ENCODE results near the gene PPARD. TPM values are rescaled to one million over a fixed set of nuclear protein-coding genes. Genes with fewer than 3 reads are reported as not detected.
"Not testable (repeated sequence)": the region's sequence is repeated elsewhere in the genome, so short reads cannot be mapped to it uniquely, and the experiment has no call there.

The PPARD gene
- total RNA-seq, 4 donors from 2014 or later: 10.3 to 16.0 (median 13.3) TPM

- Histone ChIP-seq H3K4me1 (peaks cover 0 to 22% (median 6%) of the 10 kb centered on the region in 3 donors), H3K9me3 (no peaks in the 10 kb centered on the region), H3K27me3 (no peaks in the 10 kb centered on the region), H3K27ac (no peak overlapping the region), H3K4me3 (no peak overlapping the region), H3K36me3 (no peaks in the 10 kb centered on the region)
- no peak for ATAC-seq
- no peak for TF ChIP-seq POLR2A (IDR thresholded peaks at IDR 0.05)
- TF ChIP-seq POLR2AphosphoS5 (IDR thresholded peaks at IDR 0.05): no peak
- no peak for TF ChIP-seq CTCF (IDR thresholded peaks at IDR 0.05)
- TF ChIP-seq EP300 (IDR thresholded peaks at IDR 0.05): no peak
- WGBS, 2 donors (ENCODE audit: low coverage in 1 of 2): 71 to 96% methylated on average over 3 to 4 of the region's 4 CpGs
These were observed 44.6 kb downstream of the PPARD start for GRCh38 chr6:35386989-35387388.

- TF ChIP-seq POLR2A (IDR thresholded peaks at IDR 0.05): no peak
- no peak for TF ChIP-seq EP300 (IDR thresholded peaks at IDR 0.05)
- no peak for TF ChIP-seq POLR2AphosphoS5 (IDR thresholded peaks at IDR 0.05)
- TF ChIP-seq CTCF (IDR thresholded peaks at IDR 0.05): no peak
- Histone ChIP-seq H3K4me1 (peaks cover 0 to 29% (median 6%) of the 10 kb centered on the region in 3 donors), H3K9me3 (no peaks in the 10 kb centered on the region), H3K27ac (no peak overlapping the region), H3K4me3 (no peak overlapping the region), H3K27me3 (no peaks in the 10 kb centered on the region), H3K36me3 (no peaks in the 10 kb centered on the region)
- WGBS, 2 donors (ENCODE audit: low coverage in 1 of 2): 78 to 91% methylated on average over 5 of the region's 5 CpGs
- ATAC-seq: no peak
These were observed 45.7 kb downstream of the PPARD start for GRCh38 chr6:35388030-35388429.

GRCh38 chr6:35388772-35389352, 46.5 kb downstream of the PPARD start:
- no peaks in the 10 kb centered on the region for H3K9me3 ChIP-seq

GRCh38 chr6:35389386-35389785, 47.0 kb downstream of the PPARD start:
- not testable (repeated sequence) for H3K36me3 ChIP-seq, ATAC-seq

More at GRCh38 chr6:35388772-35389352, 46.5 kb downstream of the PPARD start:
- 85 to 100% methylated on average over 3 to 4 of the region's 5 CpGs for WGBS, 2 donors (ENCODE audit: low coverage in 1 of 2)
- Histone ChIP-seq H3K4me3 (no peak overlapping the region), H3K36me3 (no peaks in the 10 kb centered on the region), H3K4me1 (peaks cover 0 to 35% (median 6%) of the 10 kb centered on the region in 3 donors), H3K27me3 (no peaks in the 10 kb centered on the region), H3K27ac (no peak overlapping the region)
- no peak for ATAC-seq
- no peak for TF ChIP-seq POLR2A (IDR thresholded peaks at IDR 0.05)
- TF ChIP-seq POLR2AphosphoS5 (IDR thresholded peaks at IDR 0.05): no peak
- no peak for TF ChIP-seq CTCF (IDR thresholded peaks at IDR 0.05)
- no peak for TF ChIP-seq EP300 (IDR thresholded peaks at IDR 0.05)

GRCh38 chr6:35391240-35391968, 49.0 kb downstream of the PPARD start:
- Histone ChIP-seq H3K4me1 (peaks cover 0 to 25% (median 0%) of the 10 kb centered on the region in 3 donors), H3K27me3 (no peaks in the 10 kb centered on the region), H3K9me3 (no peaks in the 10 kb centered on the region), H3K36me3 (no peaks in the 10 kb centered on the region), H3K27ac (no peak overlapping the region), H3K4me3 (no peak overlapping the region)
- TF ChIP-seq EP300 (IDR thresholded peaks at IDR 0.05) (no peak), POLR2AphosphoS5 (IDR thresholded peaks at IDR 0.05) (no peak), POLR2A (IDR thresholded peaks at IDR 0.05) (no peak), CTCF (IDR thresholded peaks at IDR 0.05) (no peak)
- 76 to 82% methylated on average over 6 of the region's 7 CpGs for WGBS, 2 donors (ENCODE audit: low coverage in 1 of 2)
- no peak for ATAC-seq

More at GRCh38 chr6:35389386-35389785, 47.0 kb downstream of the PPARD start:
- WGBS, 2 donors (ENCODE audit: low coverage in 1 of 2): 40 to 100% methylated on average over 1 to 8 of the region's 9 CpGs
- not testable (repeated sequence) for H3K27me3 ChIP-seq, H3K9me3 ChIP-seq, H3K4me3 ChIP-seq, H3K27ac ChIP-seq
- peaks cover 0 to 35% (median 6%) of the 10 kb centered on the region in 3 donors for H3K4me1 ChIP-seq

Data from gastroesophageal sphincter (tissue), 4 donors.